ENCODE results near the gene CABP4. TPM values are rescaled to one million over a fixed set of nuclear protein-coding genes. Genes with fewer than 3 reads are reported as not detected.

Gene CABP4
- total and polyA plus RNA-seq, 10 of the 15 experiments (the other 5 are each of a cell fraction or from before 2014, with no cell fraction given) = 0.04 to 0.41 (median 0.14) TPM; not detected in 2

- Histone ChIP-seq H3K9me3 (replicated peaks; ENCODE audit: control insufficient read depth, insufficient read depth, low read length) (no peaks in the 10 kb centered on the region), H3K27me3 (replicated peaks in 1 of 2; ENCODE audit: control insufficient read depth in 2 of 2, insufficient read depth in 2 of 2, low read length in 1 of 2) (no peaks in the 10 kb centered on the region), H4K20me1 (ENCODE audit: control insufficient read depth, insufficient read depth) (no peaks in the 10 kb centered on the region), H3K4me2 (ENCODE audit: control insufficient read depth, insufficient read depth) (no peak overlapping the region), H3K4me1 (ENCODE audit: control insufficient read depth, insufficient read depth, low read length) (peaks cover 19% of the 10 kb centered on the region), H3K4me3 (no peak overlapping the region), H3K36me3 (ENCODE audit: control insufficient read depth in 2 of 2, insufficient read depth in 2 of 2, low read length in 1 of 2) (no peaks in the 10 kb centered on the region; a peak in 1 of 4 replicates), H2AFZ (ENCODE audit: control insufficient read depth, low read depth, low read length) (no peak overlapping the region), H3K79me2 (ENCODE audit: control insufficient read depth, insufficient read depth, low read length) (no peaks in the 10 kb centered on the region), H3K27ac (ENCODE audit: control insufficient read depth, insufficient read depth) (no peak overlapping the region), H3K9ac (ENCODE audit: control insufficient read depth, insufficient read depth, low read length) (no peak overlapping the region)
- 96% methylated on average over 18 of the region's 19 CpGs for WGBS (ENCODE audit: insufficient coverage, insufficient replicate concordance, low lambda C conversion rate, missing lambda C conversion rate)
- FAIRE-seq (no peak), DNase-seq (ENCODE audit: low read depth, low spot score) (no peak), ATAC-seq (no peak)
- intact Hi-C loops (cut with micrococcal nuclease; ENCODE audit: unreplicated experiment) (no loop called here), in situ Hi-C loops (cut with MboI) (no loop called here)
- BruUV-seq (replicated peaks) = no TSS peak
- RAD21 ChIA-PET (ENCODE audit: unreplicated experiment) = interaction anchor here (3.3 kb wide), 1 partner anchor 57 kb away, joined by 13 read pairs; the partner anchor contains the start of gene PPP1CA
- POLR2A ChIA-PET = interaction anchor here (0.6 to 6.3 kb wide), 3 partner anchors 9 to 20 kb away, joined by 5 to 50 read pairs (median 20); partner anchors contain the start of genes PTPRCAP and TMEM134
- CTCF ChIA-PET = no interaction called here
- SMC1A ChIA-PET (ENCODE audit: uncharacterized antibody, unreplicated experiment) = interaction anchor here (2.2 to 4.0 kb wide), 3 partner anchors 10 to 20 kb away, joined by 7 to 27 read pairs (median 12); partner anchors contain the start of gene PTPRCAP
- TF ChIP-seq GABPA (IDR thresholded peaks at IDR 0.05; ENCODE audit: low read depth) = no peak
- TF ChIP-seq FOS (IDR thresholded peaks at IDR 0.05; ENCODE audit: borderline replicate concordance, extremely low read depth, insufficient read length) = no peak
- no peak for TF ChIP-seq ZBTB40 (IDR thresholded peaks at IDR 0.05; ENCODE audit: borderline replicate concordance)
- TF ChIP-seq NR2C2 (IDR thresholded peaks at IDR 0.05; ENCODE audit: borderline replicate concordance, control insufficient read depth, insufficient read length, low read depth) = no peak
- no peak for TF ChIP-seq CHD1 (IDR thresholded peaks at IDR 0.05; ENCODE audit: low read depth, low read length)
- TF ChIP-seq FOXK2 (IDR thresholded peaks at IDR 0.05) = no peak
- no peak for TF ChIP-seq RCOR1 (conservative IDR thresholded peaks at IDR 0.05; ENCODE audit: low read depth, low read length)
- TF ChIP-seq PKNOX1 (IDR thresholded peaks at IDR 0.05) = no peak
- no peak for TF ChIP-seq E4F1 (IDR thresholded peaks at IDR 0.05; ENCODE audit: borderline replicate concordance, partially characterized antibody)
- TF ChIP-seq REST (IDR thresholded peaks at IDR 0.05; ENCODE audit: low read depth, low read length) = no peak
Measured at GRCh38 chr11:67458266-67458665, 3.1 kb downstream of the CABP4 start.

Data from GM12878 (cell line).